Measurements from ENCODE around the gene MRPL24. TPM values are rescaled to one million over a fixed set of nuclear protein-coding genes. Genes with fewer than 3 reads are reported as not detected.

MRPL24 gene
- total RNA-seq, 4 donors from 2014 or later = 48.6 to 90.4 (median 66.2) TPM

GRCh38 chr1:156750191-156750672 is 9.3 kb upstream of the MRPL24 start:
- Histone ChIP-seq H3K4me1 (peaks cover 0 to 73% (median 55%) of the 10 kb centered on the region in 4 donors), H3K9me3 (no peaks in the 10 kb centered on the region), H3K4me3 (peak overlapping the region; percentile 67 to 99 (median 92)), H3K27ac (peak overlapping the region; percentile 95 to 100 (median 98)), H3K36me3 (peaks cover 0 to 2% (median 0%) of the 10 kb centered on the region in 3 donors), H3K27me3 (no peaks in the 10 kb centered on the region)
- WGBS, 2 donors = 3 to 4% methylated on average over 5 of the region's 5 CpGs
- TF ChIP-seq EP300 (IDR thresholded peaks at IDR 0.05) (no peak), POLR2A (IDR thresholded peaks at IDR 0.05) (no peak), CTCF (IDR thresholded peaks at IDR 0.05) (no peak)
- DNase-seq (ENCODE audit: low spot score in 2 of 2) = no peak

GRCh38 chr1:156749419-156750118 is 8.7 kb upstream of the MRPL24 start:
- peaks cover 0 to 75% (median 55%) of the 10 kb centered on the region in 4 donors for H3K4me1 ChIP-seq
- H3K27ac ChIP-seq = peak overlapping the region; percentile 95 to 100 (median 98)
- no peaks in the 10 kb centered on the region for H3K9me3 ChIP-seq
- peak overlapping the region; percentile 67 to 99 (median 92) for H3K4me3 ChIP-seq
- TF ChIP-seq EP300 (IDR thresholded peaks at IDR 0.05) (no peak), CTCF (IDR thresholded peaks at IDR 0.05) (no peak), POLR2A (IDR thresholded peaks at IDR 0.05) (no peak)
- H3K36me3 ChIP-seq = peaks cover 0 to 9% (median 0%) of the 10 kb centered on the region in 3 donors
- DNase-seq (ENCODE audit: low spot score in 2 of 2) = no peak
- WGBS, 2 donors = 22 to 24% methylated on average over 8 of the region's 8 CpGs
- H3K27me3 ChIP-seq = no peaks in the 10 kb centered on the region

- H3K36me3 ChIP-seq = peaks cover 0 to 16% (median 6%) of the 10 kb centered on the region in 3 donors
- WGBS, 2 donors = 2 to 5% methylated on average over 9 of the region's 9 CpGs
- H3K9me3 ChIP-seq = no peaks in the 10 kb centered on the region
- peak overlapping the region; percentile 67 to 99 (median 92) for H3K4me3 ChIP-seq
- TF ChIP-seq EP300 (IDR thresholded peaks at IDR 0.05) = peak; percentile 9 to 71
- peak in 1 of 5 experiments; percentile 14 for TF ChIP-seq CTCF (IDR thresholded peaks at IDR 0.05)
- peak in 1 of 2 donors; percentile 51 for TF ChIP-seq POLR2A (IDR thresholded peaks at IDR 0.05)
- DNase-seq (ENCODE audit: low spot score in 2 of 2) = peak; percentile 42 to 55
- peaks cover 0 to 76% (median 55%) of the 10 kb centered on the region in 4 donors for H3K4me1 ChIP-seq
- H3K27ac ChIP-seq = peak overlapping the region; percentile 95 to 100 (median 98)
- H3K27me3 ChIP-seq = no peaks in the 10 kb centered on the region
Observed at GRCh38 chr1:156748670-156749418, 8.0 kb upstream of the MRPL24 start.

GRCh38 chr1:156747742-156748669 is 7.1 kb upstream of the MRPL24 start:
- Histone ChIP-seq H3K27me3 (no peaks in the 10 kb centered on the region), H3K4me3 (peak overlapping the region; percentile 67 to 99 (median 92)), H3K36me3 (peaks cover 0 to 24% (median 12%) of the 10 kb centered on the region in 3 donors), H3K27ac (peak overlapping the region; percentile 95 to 100 (median 98)), H3K9me3 (no peaks in the 10 kb centered on the region), H3K4me1 (peaks cover 0 to 73% (median 52%) of the 10 kb centered on the region in 4 donors)
- TF ChIP-seq POLR2A (IDR thresholded peaks at IDR 0.05) = no peak
- no peak for TF ChIP-seq EP300 (IDR thresholded peaks at IDR 0.05)
- TF ChIP-seq CTCF (IDR thresholded peaks at IDR 0.05) = no peak
- 2 to 4% methylated on average over 8 of the region's 8 CpGs for WGBS, 2 donors
- DNase-seq (ENCODE audit: low spot score in 2 of 2) = no peak
